Gastrocnemius medialis (tissue), 4 donors: ENCODE data around the gene C20orf202. TPM values are rescaled to one million over a fixed set of nuclear protein-coding genes. Genes with fewer than 3 reads are reported as not detected.

Experiments used
- ATAC-seq, 2 donors: fragments of 150-250 bp; one replicate each; pipeline ENCODE4 v1.9.1; 2016
- DNase-seq, 2 donors: peaks; one replicate each; pipeline ENCODE4 v3.0.0-alpha.2; 2019
- H3K27ac ChIP-seq, 4 donors: fragments of 200-600 bp; sonication (generic); 1 replicate in 1 of 4; 2 replicates in 3 of 4; pipeline ENCODE4 v1.5.1; 2016 to 2018; ENCODE audit warnings: mild to moderate bottlenecking in 2 of 4, moderate library complexity in 1 of 4
- H3K27me3 ChIP-seq, 3 donors: fragments of 200-600 bp; sonication (generic) in 2 of 3; 1 replicate in 1 of 3; 2 replicates in 2 of 3; pipeline versions ENCODE4 v1.5.1 to v1.6.0; 2016 to 2019; ENCODE audit warnings: mild to moderate bottlenecking in 1 of 3, moderate library complexity in 1 of 3
- H3K36me3 ChIP-seq, 2 donors: fragments of 200-600 bp; sonication (generic) in 1 of 2; one replicate each; pipeline ENCODE4 v1.5.1; 2017 to 2018
- H3K4me1 ChIP-seq, 2 donors: fragments of 200-600 bp; sonication (generic) in 1 of 2; one replicate each; pipeline ENCODE4 v1.5.1; 2016 to 2017; ENCODE audit warnings: mild to moderate bottlenecking in 2 of 2
- H3K4me3 ChIP-seq, 4 donors: fragments of 200-600 bp; sonication (generic) in 3 of 4; 1 replicate in 1 of 4; 2 replicates in 3 of 4; pipeline ENCODE4 v1.5.1; 2016 to 2019; ENCODE audit warnings: mild to moderate bottlenecking in 2 of 4
- H3K9me3 ChIP-seq, 3 donors: fragments of 200-600 bp; sonication (generic) in 2 of 3; 1 replicate in 1 of 3; 2 replicates in 2 of 3; pipeline ENCODE4 v1.5.1; 2016 to 2019
- CTCF ChIP-seq, 5 experiments: fragments of 450-650 bp in 3 of 5; fragments of 200-600 bp in 2 of 5; sonication (generic) in 2 of 5; IDR thresholded peaks in 4 of 5; conservative IDR thresholded peaks in 1 of 5; 1 replicate in 4 of 5; 2 replicates in 1 of 5; pipeline ENCODE4 v1.5.1; 2016 to 2019; ENCODE audit warnings: antibody characterized with exemption in 5 of 5, mild to moderate bottlenecking in 3 of 5, moderate library complexity in 3 of 5
- POLR2A ChIP-seq, 2 donors: fragments of 450-650 bp; IDR thresholded peaks; one replicate each; pipeline ENCODE4 v1.6.1; 2017; ENCODE audit warnings: antibody characterized with exemption in 2 of 2, mild to moderate bottlenecking in 2 of 2, moderate library complexity in 2 of 2
- in situ Hi-C, 4 donors: fragments of 200-750 bp; cut with MboI; loops; one replicate each; pipeline versions ENCODE4 v1.15.0 to v1.8.0; 2017; ENCODE audit warnings: low sequenced_read_pairs in 4 of 4
- intact Hi-C: fragments of 100-400 bp; cut with DNase I; formaldehyde crosslinking; loops from one replicate; pipeline ENCODE4 v1.15.1; 2023; ENCODE audit warnings: low total_unique reads
- total RNA-seq, 4 donors: library from RNA; depleted of rRNA; stranded (reverse); fragments of >200 nt; gene quantifications; one replicate each; pipeline versions ENCODE4 v1.1.0 to v1.2.3, GENCODE V29; 2016

C20orf202 gene
- total RNA-seq, 4 donors from 2014 or later, result 0.24 TPM; not detected in 3

GRCh38 chr20:1255675-1256074, 52.4 kb downstream of the C20orf202 start:
- in situ Hi-C loops (no loop called here), intact Hi-C loops (no loop called here)
- DNase-seq (no peak), ATAC-seq (no peak)
- Histone ChIP-seq H3K4me1 (no peaks in the 10 kb centered on the region), H3K36me3 (no peaks in the 10 kb centered on the region), H3K27me3 (peaks cover 0 to 2% (median 0%) of the 10 kb centered on the region in 3 donors), H3K9me3 (no peaks in the 10 kb centered on the region), H3K27ac (no peak overlapping the region), H3K4me3 (no peak overlapping the region)
- TF ChIP-seq CTCF (IDR thresholded peaks at IDR 0.05 in 4 of 5, conservative IDR thresholded peaks at IDR 0.05 in 1 of 5) (no peak), POLR2A (IDR thresholded peaks at IDR 0.05) (no peak)

Other genes with a start within 250 kb of the C20orf202 start
- gene RSPO4, start 201.1 kb upstream of the C20orf202 start, total RNA-seq, result not detected
- 100 to 1,000 TPM; 174 to 433 (median 247) TPM for gene PSMF1, start 84.9 kb upstream of the C20orf202 start, total RNA-seq
- under 1 TPM in 2 of 4 donors, not detected in 2; 0.42 to 0.82 TPM for gene TMEM74B, start 18.5 kb upstream of the C20orf202 start, total RNA-seq
- gene RAD21L1, start 22.6 kb downstream of the C20orf202 start, total RNA-seq, result under 1 TPM in 1 of 4 donors, not detected in 3; 0.18 TPM
- 10 to 100 TPM in 3 of 4 donors, 1 to 10 TPM in 1; 3.1 to 27.4 (median 15.9) TPM for gene SNPH, start 62.8 kb downstream of the C20orf202 start, total RNA-seq
- gene SDCBP2, start 125.7 kb downstream of the C20orf202 start, total RNA-seq, result 1 to 10 TPM; 1.3 to 2.9 (median 2.1) TPM
- 10 to 100 TPM; 27.7 to 89.4 (median 52.5) TPM for gene FKBP1A, start 189.6 kb downstream of the C20orf202 start, total RNA-seq